CD4-positive, alpha-beta T cell treated with Interleukin-17A for 4 hours (primary cell): ENCODE data around the gene SYTL2.
A peak's percentile ranks its signal among the peaks of the same experiment; 100 is the strongest.

Experiments used
- DNase-seq: peaks from one replicate; pipeline ENCODE4 v3.0.0-alpha.2; 2020; ENCODE audit warnings: mixed read lengths

Gene SYTL2

DNA sequence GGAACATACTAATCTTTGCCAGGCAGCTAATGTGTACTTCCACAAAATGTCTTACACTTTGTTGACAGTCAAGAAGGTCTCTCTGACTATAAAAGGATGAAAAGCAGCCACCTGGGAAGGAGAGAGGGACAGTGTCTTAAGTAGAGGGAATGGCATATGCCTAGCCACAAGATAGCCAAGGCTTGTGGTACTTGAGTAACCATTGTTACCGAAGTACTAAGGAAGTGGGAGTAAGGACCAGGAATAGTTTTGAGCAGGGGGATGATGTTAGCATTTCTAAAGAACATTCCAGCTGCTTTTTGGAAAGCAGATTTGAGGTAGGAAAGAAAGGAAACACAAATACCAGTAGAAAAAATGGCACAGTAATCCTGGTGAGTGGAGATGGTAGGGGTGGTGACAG is 159.8 kb downstream of the SYTL2 start:
- no peak for DNase-seq

DNA sequence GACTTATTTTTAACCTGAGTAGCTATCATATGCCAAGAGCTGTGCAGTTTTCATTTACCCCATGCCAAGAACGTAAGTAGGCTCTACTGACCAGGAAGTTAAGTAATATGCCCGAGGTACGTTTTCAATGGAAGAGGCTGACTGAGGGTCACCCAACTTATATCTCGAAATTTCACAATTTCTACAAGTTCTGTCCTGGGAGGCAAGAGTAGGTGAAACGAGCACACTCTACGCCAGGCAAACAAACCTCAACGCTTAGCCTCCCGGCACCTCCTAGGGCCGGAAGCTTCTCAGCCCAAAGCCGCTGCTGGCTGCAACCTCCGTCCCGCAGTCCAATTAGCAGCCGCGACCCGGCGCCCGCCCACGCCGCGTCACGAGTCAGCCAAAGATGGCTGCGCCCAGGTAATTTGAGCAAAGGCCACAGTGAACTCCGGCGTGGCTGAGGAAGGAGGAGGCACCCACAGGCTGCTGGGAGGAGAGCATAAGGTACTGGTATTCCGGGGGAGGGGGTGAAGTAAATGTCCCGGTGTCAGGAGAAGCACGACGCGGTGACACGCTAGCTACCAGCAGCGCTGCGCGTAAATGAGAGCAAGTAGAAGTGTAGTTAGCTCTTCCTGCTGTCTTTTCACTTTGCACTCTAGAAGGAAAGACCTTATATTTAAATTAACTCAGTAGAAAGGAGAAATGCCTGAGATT is 163.2 kb downstream of the SYTL2 start, which contains the start of gene TMEM126A:
TMEM126A (plus strand) TSS at position 364 of the 696 bp plus-strand sequence. CDS start 2,289 bp downstream, outside the sequence.
- peak; percentile 92 for DNase-seq

DNA sequence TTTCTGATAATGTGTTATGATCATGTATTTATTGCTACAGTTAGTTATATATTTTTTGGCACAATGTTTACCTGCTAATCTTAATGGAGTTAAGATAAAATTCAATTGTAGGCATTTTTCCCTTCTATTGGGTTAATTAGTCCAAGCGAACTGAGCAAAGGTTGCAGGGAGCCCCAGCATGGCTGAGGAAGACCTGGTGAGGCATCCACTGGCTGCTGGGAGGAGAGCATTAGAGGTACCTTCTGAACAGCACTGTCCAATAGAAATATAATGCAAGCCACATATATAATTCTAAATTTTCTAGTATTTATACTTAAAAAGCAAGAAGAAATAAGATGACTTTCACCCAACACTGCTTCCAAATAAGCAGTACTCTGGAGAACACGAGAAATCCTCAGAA is 163.9 kb downstream of the SYTL2 start:
- no peak for DNase-seq
